ENCODE data around the gene TSHZ2. TPM values are rescaled to one million over a fixed set of nuclear protein-coding genes. Genes with fewer than 3 reads are reported as not detected.

TSHZ2 gene
- total RNA-seq, 1 donor from 2014 or later = 1.9 TPM

DNA sequence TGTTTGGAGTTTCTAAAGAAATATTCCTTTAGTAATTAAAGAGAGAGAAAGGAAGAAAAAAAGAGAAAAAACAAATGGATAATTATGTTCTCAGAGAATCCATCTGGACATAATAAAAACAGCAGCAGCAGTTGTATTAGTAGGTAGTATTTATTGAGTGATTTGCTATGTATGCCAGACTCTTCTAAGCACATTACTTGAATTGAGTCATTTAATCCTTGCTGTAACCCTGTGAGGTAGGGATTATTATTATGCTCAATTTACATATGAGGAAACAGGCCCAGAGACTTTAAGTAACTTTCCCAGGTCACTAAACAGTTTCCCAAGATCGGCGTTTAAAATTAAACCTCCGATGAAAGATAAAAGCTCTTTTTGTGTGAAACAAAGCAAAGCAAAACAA, 238.8 kb downstream of the TSHZ2 start:
- DNase-seq = no peak

DNA sequence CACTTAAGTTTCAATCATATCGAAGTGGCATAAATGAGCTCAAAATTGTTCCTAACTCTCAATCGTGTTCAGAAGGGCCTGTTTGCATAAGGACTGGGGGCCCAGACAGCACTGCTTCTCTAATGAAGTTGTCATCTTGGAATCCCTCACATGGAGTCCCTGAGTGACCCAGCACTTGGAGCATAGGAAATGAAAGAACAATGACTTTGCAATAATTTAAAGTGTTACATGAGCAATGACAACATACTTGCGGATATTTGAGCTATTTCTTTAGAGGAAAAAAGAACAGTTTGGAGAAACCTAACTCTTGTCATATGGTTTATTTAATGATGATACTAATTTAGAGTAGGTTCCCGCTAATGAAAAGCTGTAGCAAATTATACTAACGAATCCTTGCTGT, 239.9 kb downstream of the TSHZ2 start:
- DNase-seq = no peak

GRCh38 chr20:53214392-53214791, 242.2 kb downstream of the TSHZ2 start:
- DNase-seq = no peak

GRCh38 chr20:53215166-53215565, 243.0 kb downstream of the TSHZ2 start:
- DNase-seq = no peak

- no peak for DNase-seq
Measured at GRCh38 chr20:53216478-53216855, 244.3 kb downstream of the TSHZ2 start.

DNA sequence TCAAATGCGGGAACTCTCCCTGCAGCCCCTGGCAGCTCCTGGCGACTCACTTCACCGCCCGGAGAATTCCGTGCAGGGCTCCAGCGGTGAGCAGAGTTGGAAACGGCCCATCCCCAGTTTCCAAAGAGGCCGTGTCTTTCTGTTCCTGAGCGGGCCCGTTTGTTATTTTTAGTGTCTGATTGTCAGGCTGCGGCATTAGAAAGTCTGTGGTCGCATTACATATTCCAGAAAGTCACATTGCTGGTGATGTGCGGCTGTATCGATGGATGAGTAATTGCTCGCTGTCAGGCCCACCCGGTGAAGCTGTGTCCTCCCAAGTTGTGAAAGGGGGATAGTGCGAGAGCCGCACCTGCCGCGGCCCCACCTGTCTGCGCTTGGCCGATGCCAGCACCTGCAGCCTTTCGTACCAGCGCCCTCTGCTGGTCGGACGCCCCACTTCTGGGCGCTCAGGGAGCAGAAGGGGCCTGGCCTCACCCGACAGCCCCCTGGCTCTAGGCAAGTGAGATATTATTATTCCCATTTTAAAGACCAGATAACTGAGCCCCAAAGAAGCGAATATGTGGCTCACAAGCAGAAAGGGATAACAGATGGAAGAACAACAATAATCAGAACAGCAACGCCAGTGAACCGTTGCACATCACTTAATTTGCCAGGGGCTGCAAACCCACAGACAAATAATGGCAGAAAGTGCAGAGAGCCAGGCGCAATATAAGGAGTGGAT, 244.9 kb downstream of the TSHZ2 start:
- peak; percentile 67 for DNase-seq

DNA sequence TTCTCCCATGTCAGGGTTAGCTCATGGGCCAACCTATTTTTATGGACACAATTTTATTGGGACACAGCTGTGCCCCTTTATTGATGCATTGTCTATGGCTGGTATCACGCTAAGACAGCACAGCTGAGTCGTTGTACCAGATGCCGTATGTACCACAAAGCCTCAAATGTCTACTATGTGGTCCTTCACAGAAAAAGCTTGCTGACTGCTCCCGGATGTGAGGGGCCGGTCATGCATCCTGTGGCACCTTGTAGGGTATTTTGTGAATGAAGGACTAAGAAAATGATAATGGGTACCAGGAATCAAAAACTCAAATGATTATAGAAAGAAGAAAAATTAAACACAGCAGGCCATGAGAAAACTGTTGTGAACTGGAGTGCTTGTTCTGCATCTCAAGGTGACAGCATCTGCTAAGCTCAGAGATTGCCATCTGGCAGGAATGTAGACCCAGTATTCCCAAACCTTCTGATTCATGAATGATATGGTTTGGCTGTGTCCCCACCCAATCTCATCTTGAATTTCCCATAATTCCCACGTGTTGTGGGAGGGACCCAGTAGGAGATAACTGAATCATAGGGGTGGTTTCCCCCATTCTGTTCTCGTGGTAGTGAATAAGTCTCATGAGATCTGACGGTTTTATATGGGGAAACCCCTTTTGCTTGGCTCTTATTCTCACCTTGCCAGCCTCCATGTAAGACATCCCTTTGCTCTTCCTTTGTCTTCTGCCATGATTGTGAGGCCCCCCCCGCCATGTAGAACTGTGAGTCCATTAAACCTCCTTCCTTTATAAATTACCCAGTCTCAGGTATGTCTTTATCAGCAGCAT, 248.5 kb downstream of the TSHZ2 start:
- DNase-seq = no peak

DNA sequence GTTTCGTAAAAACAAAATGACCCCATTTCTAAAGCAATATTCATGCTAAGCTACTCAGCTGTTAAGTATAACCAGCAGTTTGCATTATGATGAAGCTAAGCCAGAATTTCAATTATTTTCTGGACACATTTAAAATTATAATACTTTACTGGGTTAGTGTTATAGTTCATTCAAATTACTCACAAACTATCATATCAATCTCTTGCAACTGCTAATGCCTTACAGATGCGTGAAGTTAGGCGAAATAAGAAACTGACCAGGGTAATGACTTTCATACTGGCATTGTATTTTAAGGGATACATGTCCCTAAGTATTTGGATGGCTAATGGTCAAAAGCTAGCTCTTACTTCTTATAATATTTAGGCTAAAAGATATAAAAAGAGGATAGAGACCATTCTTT, 249.6 kb downstream of the TSHZ2 start:
- DNase-seq = no peak

- no peak for DNase-seq
Measured at GRCh38 chr20:53222416-53222815, 250.3 kb downstream of the TSHZ2 start.

DNA sequence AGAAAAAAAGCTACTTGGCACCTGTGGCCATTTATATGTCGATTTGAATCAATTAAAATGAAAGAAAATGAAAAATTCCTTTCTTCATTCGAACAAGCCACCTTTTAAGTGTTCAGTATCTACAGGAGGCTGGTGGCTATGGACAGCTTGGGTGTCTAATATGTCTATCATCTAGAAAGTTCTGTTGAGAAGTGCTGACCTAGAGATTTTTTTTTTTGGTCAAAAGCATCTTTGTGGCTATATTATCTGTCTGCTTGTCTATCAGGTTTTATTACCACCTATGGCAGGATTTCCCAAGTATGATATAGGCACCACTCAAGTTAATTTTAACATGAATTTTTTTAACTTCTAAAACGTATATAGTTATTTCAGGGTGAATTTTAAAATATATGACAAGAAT, 250.8 kb downstream of the TSHZ2 start:
- DNase-seq = no peak

- DNase-seq = no peak
Measured at GRCh38 chr20:53223626-53224172, 251.5 kb downstream of the TSHZ2 start.

- DNase-seq = no peak
Measured at GRCh38 chr20:53224851-53225250, 252.7 kb downstream of the TSHZ2 start.

- no peak for DNase-seq
Measured at GRCh38 chr20:53226826-53227225, 254.7 kb downstream of the TSHZ2 start.

DNA sequence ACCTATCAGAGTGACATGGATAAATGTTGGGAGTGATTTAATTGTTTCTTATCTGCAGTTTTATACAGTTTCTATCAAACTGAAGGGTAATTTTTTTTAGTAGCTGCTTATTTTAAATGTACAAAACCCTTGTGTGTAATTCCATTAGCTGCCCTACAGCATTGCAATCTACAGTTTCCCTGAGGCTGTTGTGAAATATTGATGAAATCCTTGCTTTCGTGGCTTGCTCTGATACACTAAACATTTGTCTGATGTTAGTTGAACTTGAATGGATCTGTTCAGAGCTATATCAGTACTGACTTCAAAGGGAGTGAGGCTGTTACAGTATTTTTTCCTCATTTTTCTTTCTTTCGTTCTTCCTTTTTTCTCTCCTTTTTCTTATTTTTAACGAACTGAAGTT, 255.4 kb downstream of the TSHZ2 start:
- no peak for DNase-seq

DNA sequence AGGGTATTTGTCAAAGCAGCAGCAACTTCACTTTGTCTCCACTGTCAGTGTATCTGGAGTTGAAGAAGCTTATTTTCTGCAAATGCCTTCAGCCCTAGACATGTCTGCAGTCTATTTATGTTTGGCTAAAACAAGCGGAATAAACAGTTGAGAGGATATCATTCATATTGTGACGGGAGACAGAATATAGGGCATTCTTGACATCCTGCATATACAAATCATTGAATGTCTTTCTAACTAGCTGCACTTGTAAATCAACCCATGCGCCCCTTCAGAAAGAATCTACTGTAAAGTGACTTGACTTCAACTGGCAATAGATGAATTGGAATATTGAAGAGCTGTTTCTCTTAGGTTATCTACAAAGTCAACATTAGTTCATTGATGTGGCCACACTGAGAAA, 258.9 kb downstream of the TSHZ2 start:
- DNase-seq = no peak

DNA sequence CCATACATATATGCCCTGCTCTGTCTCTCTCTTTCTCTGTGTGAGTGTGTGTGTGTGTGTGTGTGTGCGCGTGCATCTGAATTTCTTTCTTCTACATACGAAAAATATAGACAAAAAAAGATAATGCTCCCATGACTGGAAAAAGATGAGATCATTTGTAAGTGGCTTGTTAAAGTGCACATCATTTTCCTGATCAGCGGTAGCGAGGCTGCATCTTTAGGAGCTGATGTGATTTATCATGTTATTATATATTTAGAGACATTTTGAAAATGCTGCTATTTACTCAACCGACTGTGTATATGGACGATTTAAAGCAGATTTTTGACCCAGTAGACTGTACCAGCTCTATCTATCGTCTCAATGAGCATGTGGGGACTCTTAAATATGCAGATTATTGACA, 265.3 kb downstream of the TSHZ2 start:
- no peak for DNase-seq

- DNase-seq = no peak
Measured at GRCh38 chr20:53238121-53238660, 266.0 kb downstream of the TSHZ2 start.

DNA sequence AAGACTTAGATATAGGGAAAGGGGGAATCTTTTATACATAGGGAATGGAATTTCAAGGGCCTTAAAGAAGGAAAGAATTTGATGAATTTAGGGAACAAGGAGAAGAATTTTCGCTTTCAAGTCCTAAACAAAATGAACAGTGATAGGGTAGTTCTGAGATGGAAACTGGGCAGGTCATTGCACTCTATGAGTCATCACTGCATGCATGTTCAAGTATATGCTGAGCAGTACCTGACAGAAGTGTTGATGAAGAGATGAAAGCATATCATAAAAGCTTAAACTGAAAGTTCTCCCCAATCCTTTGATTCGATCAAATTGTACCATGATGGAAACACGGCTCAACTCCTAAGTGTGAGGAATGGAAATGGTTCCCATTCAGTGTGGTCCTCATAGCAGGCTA, 271.0 kb downstream of the TSHZ2 start:
- DNase-seq = no peak

- DNase-seq = no peak
Measured at GRCh38 chr20:53244711-53245110, 272.6 kb downstream of the TSHZ2 start.

DNA sequence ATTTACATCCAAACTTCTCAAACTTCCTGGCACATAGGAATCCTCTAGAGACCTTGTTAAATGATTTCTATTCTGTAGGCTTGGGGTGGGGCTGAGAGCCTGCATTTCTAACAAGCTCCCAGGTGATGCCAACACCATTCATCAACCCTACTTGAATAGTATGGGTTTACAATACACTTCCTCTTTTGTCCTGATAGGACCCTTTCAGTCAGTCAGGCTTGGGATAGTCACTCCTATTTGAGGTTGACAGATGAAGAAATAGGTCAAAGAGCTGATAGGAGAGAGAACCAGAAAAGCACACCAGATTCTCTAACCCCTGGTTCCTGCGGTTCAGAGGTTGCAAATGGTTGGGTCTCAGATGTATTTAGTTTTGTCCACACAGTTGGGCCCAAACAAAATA, 273.4 kb downstream of the TSHZ2 start:
- DNase-seq = no peak

DNA sequence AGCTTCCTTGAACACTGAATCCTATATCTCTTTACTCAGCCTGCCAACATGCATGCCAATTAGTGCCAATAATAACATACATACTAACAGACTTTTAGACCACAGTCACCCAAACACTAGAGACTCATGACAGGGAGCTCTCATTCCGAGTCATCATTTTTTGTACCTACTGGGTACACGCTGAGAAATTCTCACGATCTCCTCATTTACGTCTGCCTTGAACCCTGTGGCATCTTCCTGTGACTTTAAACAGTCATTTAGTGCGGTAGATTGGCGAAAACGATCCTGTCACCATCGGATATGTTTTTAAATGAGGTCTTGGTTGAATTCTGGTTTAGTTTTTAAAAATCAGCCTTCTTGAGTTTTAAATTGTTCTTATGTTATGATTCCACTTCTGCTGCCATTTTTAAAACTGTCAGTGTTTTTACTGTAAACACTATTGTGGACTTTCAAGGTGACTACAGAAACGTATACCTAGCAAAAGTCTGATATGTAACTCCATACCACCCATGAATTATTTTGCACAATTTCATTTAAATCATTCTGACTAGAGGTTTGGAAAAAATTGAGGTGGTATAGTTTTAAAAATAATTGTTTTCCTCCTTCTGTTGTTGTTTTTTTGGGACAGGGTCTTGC, 275.4 kb downstream of the TSHZ2 start:
- no peak for DNase-seq

GRCh38 chr20:53250456-53250855, 278.3 kb downstream of the TSHZ2 start:
- DNase-seq = no peak

DNA sequence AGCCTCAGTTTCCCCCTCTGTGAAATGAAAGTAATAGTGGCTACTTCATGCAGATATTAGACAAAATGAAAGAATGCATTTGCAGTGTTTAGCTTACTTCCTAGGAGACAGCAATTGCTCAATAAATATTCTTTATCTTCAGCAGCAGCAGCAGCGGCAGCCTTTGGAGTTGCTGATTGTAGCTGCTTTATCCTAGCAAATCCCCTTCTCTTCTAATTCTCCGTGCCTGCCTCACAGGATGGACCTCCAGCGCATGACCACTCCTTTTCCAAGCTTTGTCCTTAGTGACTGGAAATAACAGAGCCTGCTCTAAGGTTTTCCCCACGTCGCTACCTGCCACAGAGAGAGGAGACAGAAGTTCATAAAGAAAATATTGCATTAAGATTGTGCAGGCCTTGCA, 279.8 kb downstream of the TSHZ2 start:
- DNase-seq = no peak

Measured in dermis blood vessel endothelial cell (primary cell).